ENCODE results near the gene YTHDF2. TPM values are rescaled to one million over a fixed set of nuclear protein-coding genes. Genes with fewer than 3 reads are reported as not detected.

Gene YTHDF2
- total RNA-seq, 1 experiment from 2014 or later = 200 TPM

GRCh38 chr1:28745653-28746173 lies 9.0 kb downstream of the YTHDF2 start:
- H3K27ac ChIP-seq (ENCODE audit: insufficient read length, low read depth, low read length) = no peak overlapping the region
- H3K4me1 Mint-ChIP-seq = peaks cover 53 to 54% of the 10 kb centered on the region in 2 experiments
- WGBS (ENCODE audit: extremely low coverage, insufficient read length, low lambda C conversion rate) = no CpG with 5 or more reads among the region's 6 CpGs

More at GRCh38 chr1:28745653-28746173, 9.0 kb downstream of the YTHDF2 start:
- no peak for TF ChIP-seq CTCF (conservative IDR thresholded peaks at IDR 0.05)
- H3K23me2 ChIP-seq (ENCODE audit: insufficient read length, low read depth, low read length, poor library complexity, severe bottlenecking) = no peaks in the 10 kb centered on the region
- no peak overlapping the region for H3K9ac ChIP-seq (ENCODE audit: extremely low read depth, insufficient read length, low read length)
- Mint-ChIP-seq H3K4me3 (0 out of 5 replicates have a peak overlapping the region, but pooled peaks of 1 of the 2 experiments have one; percentile 10), H3K27me3 (ENCODE audit: low read depth) (no peaks in the 10 kb centered on the region), H3K9me3 (no peaks in the 10 kb centered on the region), H3K36me3 (ENCODE audit: insufficient read depth in 1 of 3, low read depth in 3 of 3) (peaks cover 58 to 90% (median 78%) of the 10 kb centered on the region in 3 experiments), H3K27ac (no peak overlapping the region)
- no peak overlapping the region for H4K91ac ChIP-seq (ENCODE audit: insufficient read length, low read depth, low read length)
- no peak for DNase-seq
- no peak overlapping the region for H3K23ac ChIP-seq (ENCODE audit: insufficient read length, low read depth, low read length)
- no peak overlapping the region for H2AFZ ChIP-seq (ENCODE audit: low read length)
- no peak overlapping the region for H3K4ac ChIP-seq (ENCODE audit: low read depth, low read length)
- no peak overlapping the region for H2AK5ac ChIP-seq (ENCODE audit: insufficient read length, low read length)
- H3K4me2 ChIP-seq (ENCODE audit: insufficient read depth, insufficient read length, low read length) = no peak overlapping the region
- H2BK20ac ChIP-seq (ENCODE audit: low read depth, low read length, poor library complexity, severe bottlenecking) = no peak overlapping the region
- H2BK12ac ChIP-seq (ENCODE audit: insufficient read length, low read depth, low read length) = no peak overlapping the region
- H3K27me3 ChIP-seq (ENCODE audit: insufficient read depth, low read length) = no peaks in the 10 kb centered on the region
- H2BK15ac ChIP-seq (ENCODE audit: low read depth, low read length) = no peak overlapping the region
- H3K4me1 ChIP-seq (ENCODE audit: insufficient read depth, low read length) = 0 out of 2 replicates have a peak, but pooled peaks cover 3% of the 10 kb centered on the region
- H3K14ac ChIP-seq (ENCODE audit: insufficient read depth, low read length) = no peak overlapping the region
- no peak overlapping the region for H3K18ac ChIP-seq (ENCODE audit: insufficient read length, low read depth, low read length)
- H3K56ac ChIP-seq (ENCODE audit: insufficient read length, low read depth, low read length) = no peak overlapping the region
- no peaks in the 10 kb centered on the region for H4K20me1 ChIP-seq (ENCODE audit: control insufficient read depth, insufficient read depth, insufficient read length)
- H3T11ph ChIP-seq (ENCODE audit: low read length) = no peak overlapping the region
- H3K79me1 ChIP-seq (ENCODE audit: insufficient read depth, low read depth, low read length, poor library complexity, severe bottlenecking) = no peaks in the 10 kb centered on the region
- no peak overlapping the region for H4K8ac ChIP-seq (replicated peaks; ENCODE audit: insufficient read length, low read depth, low read length)
- no peak overlapping the region for H2BK120ac ChIP-seq (ENCODE audit: low read depth, low read length, poor library complexity, severe bottlenecking)
- no peak overlapping the region for H2BK5ac ChIP-seq (ENCODE audit: insufficient read length, low read length)
- peaks cover 83% of the 10 kb centered on the region for H3K79me2 ChIP-seq (ENCODE audit: insufficient read depth, low read length)
- H4K5ac ChIP-seq (ENCODE audit: insufficient read length, low read depth, low read length) = no peak overlapping the region
- no peaks in the 10 kb centered on the region for H3K9me3 ChIP-seq (ENCODE audit: control insufficient read depth, low read depth, low read length)

Data from H9 (cell line).